Tongue (tissue), 2 donors: Measurements from ENCODE around the gene RNH1. TPM values are rescaled to one million over a fixed set of nuclear protein-coding genes. Genes with fewer than 3 reads are reported as not detected.

Experiments used
- DNase-seq: peaks from one replicate; pipeline ENCODE4 v3.0.0-alpha.2; 2015
- total RNA-seq: library from RNA; depleted of rRNA; stranded (reverse); fragments of >200 nt; gene quantifications from one replicate; pipeline ENCODE4 v1.2.3, GENCODE V29; 2014

The RNH1 gene
- total RNA-seq, 1 donor from 2014 or later = 155 TPM

GRCh38 chr11:499201-500076, 7.6 kb downstream of the RNH1 start:
- no peak for DNase-seq

GRCh38 chr11:498297-499181, 8.5 kb downstream of the RNH1 start:
- DNase-seq = no peak

- DNase-seq = no peak
These were observed 9.3 kb downstream of the RNH1 start for GRCh38 chr11:497565-498296.

GRCh38 chr11:496834-497564, 10.0 kb downstream of the RNH1 start:
- no peak for DNase-seq

- no peak for DNase-seq
These were observed 11.5 kb downstream of the RNH1 start for GRCh38 chr11:495537-495931.

GRCh38 chr11:494761-495536, 12.1 kb downstream of the RNH1 start:
- peak; percentile 72 for DNase-seq

- no peak for DNase-seq
These were observed 14.4 kb downstream of the RNH1 start for GRCh38 chr11:492427-493226.

- DNase-seq = no peak
These were observed 15.7 kb downstream of the RNH1 start for GRCh38 chr11:491358-491757.

- no peak for DNase-seq
These were observed 16.1 kb downstream of the RNH1 start for GRCh38 chr11:490930-491260.

GRCh38 chr11:490186-490929, 16.7 kb downstream of the RNH1 start:
- no peak for DNase-seq

GRCh38 chr11:489610-490185, 17.3 kb downstream of the RNH1 start:
- no peak for DNase-seq

- DNase-seq = no peak
These were observed 18.1 kb downstream of the RNH1 start for GRCh38 chr11:488992-489391.

GRCh38 chr11:488579-488978, 18.5 kb downstream of the RNH1 start:
- no peak for DNase-seq

- DNase-seq = no peak
These were observed 19.0 kb downstream of the RNH1 start for GRCh38 chr11:488062-488461.

- no peak for DNase-seq
These were observed 19.4 kb downstream of the RNH1 start for GRCh38 chr11:487571-488021.

GRCh38 chr11:486189-486588, 20.9 kb downstream of the RNH1 start:
- DNase-seq = no peak

- no peak for DNase-seq
These were observed 22.4 kb downstream of the RNH1 start for GRCh38 chr11:484616-485015.

- DNase-seq = peak; percentile 68
These were observed 27.7 kb downstream of the RNH1 start for GRCh38 chr11:479311-479710.
